Dedifferentiated amniotic fluid mesenchymal stem cell (primary cell): ENCODE results near the gene ZSWIM4.
A peak's percentile ranks its signal among the peaks of the same experiment; 100 is the strongest.

Experiments used
- DNase-seq: peaks from one replicate; pipeline ENCODE4 v3.0.0-alpha.2; 2016; ENCODE audit errors: extremely low spot score

The ZSWIM4 gene

GRCh38 chr19:13872695-13873389, 77.6 kb downstream of the ZSWIM4 start:
- no peak for DNase-seq

DNA sequence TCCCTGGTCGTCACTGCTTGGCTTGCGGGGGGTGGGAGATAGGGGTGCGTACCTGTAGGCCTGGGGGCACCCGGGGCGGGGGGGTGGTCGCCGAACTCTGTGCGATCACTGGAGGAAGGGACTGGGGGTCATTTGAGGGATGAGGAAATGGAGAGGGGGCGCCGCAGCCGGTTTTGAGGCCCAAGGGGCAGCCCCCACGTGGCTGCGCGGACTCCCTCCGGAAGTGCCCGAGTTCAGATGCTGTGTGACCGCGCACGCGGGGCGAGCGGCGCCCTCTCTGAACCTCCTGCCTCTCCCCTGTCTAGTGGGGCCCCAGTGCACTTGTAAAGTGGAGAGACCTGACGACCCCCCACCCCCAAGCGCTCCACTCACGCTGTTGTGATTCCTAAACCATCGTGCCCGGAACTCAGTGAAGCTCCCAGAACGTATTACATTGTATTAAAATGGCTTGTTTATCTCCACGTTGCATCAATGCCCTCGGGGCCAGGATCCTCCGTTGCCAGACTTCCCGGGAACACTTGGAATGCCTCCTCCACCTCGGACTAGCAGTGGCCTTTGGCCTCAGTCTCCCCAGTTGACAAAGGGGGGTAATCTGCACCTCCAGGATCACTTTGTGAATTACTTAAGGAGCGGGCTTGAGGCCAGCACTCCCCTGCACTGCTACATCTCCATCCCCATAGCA, 78.7 kb downstream of the ZSWIM4 start:
- DNase-seq: no peak

- DNase-seq: no peak
These were observed 80.6 kb downstream of the ZSWIM4 start for GRCh38 chr19:13875824-13876223.

DNA sequence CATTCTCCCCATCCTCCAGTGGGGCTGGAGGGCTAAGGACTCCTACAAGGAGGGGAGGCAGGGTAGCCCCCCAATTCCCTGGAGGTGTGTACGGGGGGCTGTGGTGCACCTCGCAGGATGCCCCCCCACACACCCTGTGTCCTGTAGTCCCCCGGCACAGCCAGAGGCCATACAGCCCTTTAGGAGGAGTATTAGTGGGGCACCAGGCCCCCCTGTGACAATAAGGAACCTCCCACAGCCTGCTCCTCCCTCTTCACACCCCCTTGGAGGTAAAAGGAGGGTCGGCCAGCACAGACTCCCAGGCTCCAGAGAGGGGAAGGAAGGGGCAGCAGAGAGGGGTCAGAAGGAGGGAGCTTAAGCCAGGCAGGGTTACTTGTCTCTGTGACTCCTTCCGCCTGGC, 81.6 kb downstream of the ZSWIM4 start, which contains the start of gene NANOS3:
NANOS3 (plus strand) TSS at position 301 of the 400 bp plus-strand sequence. CDS start 115 bp downstream, outside the sequence.
- DNase-seq: no peak

DNA sequence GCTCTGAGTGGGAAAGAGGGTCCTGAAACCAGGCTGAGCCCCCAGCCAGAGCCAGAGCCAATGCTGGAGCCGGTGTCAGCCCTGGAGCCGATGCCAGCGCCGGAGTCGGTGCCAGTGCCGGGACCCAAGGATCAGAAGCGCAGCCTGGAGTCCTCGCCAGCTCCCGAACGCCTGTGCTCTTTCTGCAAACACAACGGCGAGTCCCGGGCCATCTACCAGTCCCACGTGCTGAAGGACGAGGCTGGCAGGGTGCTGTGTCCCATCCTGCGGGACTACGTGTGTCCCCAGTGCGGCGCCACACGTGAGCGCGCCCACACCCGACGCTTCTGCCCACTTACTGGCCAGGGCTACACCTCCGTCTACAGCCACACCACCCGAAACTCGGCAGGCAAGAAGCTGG, 82.1 kb downstream of the ZSWIM4 start:
- DNase-seq: no peak

DNA sequence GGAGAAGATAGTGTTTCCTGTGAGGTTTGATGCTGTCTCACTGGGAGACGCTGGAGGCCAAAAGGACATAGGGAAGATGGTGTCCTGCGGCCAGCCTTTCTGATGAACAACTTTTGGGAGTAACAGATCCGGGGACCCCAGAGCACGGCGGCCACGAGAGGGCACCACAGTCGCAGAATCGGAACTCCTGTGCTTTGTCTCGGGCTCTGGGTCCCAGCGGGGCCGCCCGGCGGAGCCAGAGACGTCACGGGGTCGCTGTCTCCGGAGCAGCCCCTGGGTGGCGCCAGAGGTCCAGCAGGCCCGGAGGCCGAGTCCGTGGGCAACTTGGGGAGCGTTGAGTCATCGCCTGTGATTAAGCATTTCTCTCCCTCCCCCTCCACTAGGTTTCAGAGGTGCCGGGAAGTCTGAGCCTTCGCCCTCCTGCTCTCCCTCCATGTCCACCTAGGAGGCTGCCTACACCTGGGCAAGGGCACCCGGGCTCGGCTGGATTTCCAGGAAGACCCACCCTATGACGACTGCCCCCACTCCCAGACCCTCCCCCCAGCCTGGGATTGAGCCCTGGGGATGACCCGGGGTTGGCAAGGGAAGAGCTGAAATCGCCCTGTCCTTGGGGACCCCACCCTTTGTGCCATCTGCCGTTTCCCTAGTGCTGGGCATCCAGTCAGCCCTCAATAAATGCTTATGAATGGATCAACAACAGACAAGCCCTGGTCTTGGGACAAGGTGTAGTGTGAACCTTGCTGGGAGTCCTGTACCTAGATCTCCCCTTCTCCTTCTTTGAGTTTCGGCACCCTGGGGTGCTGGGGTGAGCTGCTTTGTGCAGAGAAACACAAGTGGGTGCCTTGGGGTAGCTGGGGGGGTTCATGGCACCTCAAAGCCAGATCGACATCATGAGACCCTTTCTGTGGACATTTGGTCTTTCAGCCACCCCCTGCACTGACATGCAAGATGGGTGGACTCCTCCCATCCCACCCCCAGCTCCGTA, 85.1 kb downstream of the ZSWIM4 start:
- DNase-seq: peak; percentile 95

DNA sequence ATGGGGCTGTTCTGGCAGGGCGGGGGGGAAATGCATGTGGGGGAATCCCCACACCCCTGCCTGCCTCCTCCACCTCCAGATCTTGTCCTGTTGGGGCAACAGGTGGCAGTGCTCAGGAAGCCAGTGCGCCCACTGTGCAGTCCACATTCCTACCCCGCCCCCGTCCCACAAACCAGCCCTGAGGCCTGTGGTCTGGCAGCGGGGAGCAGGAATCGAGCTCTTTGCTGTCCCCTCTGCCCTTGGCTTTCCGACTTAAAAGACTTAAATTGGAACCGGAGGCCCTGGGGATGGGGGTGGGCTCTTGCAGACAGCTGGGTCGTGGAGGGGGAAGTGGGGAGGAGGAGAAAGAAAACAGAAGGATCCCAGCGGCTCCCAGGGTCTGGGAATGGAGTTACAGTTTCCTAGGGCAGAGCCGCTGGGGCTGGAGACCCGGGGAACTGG, 86.0 kb downstream of the ZSWIM4 start:
- DNase-seq: no peak
